CD4-positive, alpha-beta T cell treated with Interferon gamma for 1 hour (primary cell): ENCODE measurements around the gene CNR1.

Experiments
- DNase-seq: peaks from one replicate; pipeline ENCODE4 v3.0.0-alpha.2; 2020

The CNR1 gene

GRCh38 chr6:88143421-88144157, 22.6 kb downstream of the CNR1 start:
- no peak for DNase-seq

- DNase-seq = no peak
Observed at GRCh38 chr6:88142297-88142668, 23.9 kb downstream of the CNR1 start.

- peak; percentile 63 for DNase-seq
Observed at GRCh38 chr6:88141561-88142296, 24.4 kb downstream of the CNR1 start.

GRCh38 chr6:88137915-88138314, 28.2 kb downstream of the CNR1 start:
- DNase-seq = no peak

GRCh38 chr6:88135578-88136114, 30.5 kb downstream of the CNR1 start:
- no peak for DNase-seq

DNA sequence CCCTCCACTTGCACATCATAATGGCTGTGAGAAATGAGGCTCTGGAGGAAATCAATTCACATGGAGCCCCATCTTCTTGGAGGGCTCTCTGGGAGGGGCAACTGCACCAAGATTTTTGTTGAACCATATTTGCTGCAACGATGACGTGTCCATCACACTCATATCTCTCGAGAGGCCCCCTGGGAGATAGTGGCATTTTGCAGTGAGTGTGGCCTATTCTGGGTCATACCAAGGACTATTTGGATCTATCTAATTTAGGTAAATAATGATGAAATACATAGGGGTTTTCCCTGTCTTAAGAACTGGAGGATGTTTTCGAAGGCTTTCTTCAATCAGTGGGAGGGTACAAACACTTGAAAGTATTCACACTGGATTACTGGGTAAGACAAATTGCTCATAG, 31.6 kb downstream of the CNR1 start:
- DNase-seq = no peak

GRCh38 chr6:88133718-88134117, 32.4 kb downstream of the CNR1 start:
- DNase-seq = no peak

GRCh38 chr6:88124925-88125557, 41.1 kb downstream of the CNR1 start:
- DNase-seq = no peak

DNA sequence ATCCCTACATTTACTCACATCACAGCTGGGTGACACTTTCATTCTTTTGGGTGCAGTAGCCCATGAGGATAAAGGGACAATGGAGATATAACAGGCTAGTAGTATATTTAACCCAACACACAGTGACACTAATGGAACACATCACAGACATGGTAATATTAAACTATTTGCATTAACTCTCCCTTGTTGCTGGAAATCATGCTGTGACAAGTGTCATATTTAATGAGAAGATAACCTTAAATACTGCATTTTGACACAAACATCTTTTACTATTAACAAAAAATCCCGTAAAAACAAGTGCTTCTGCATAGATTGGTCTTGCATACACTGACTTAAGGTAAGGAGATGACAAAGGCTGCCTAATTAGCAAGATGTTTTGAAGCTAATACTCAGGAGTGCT, 45.5 kb downstream of the CNR1 start:
- DNase-seq = no peak

DNA sequence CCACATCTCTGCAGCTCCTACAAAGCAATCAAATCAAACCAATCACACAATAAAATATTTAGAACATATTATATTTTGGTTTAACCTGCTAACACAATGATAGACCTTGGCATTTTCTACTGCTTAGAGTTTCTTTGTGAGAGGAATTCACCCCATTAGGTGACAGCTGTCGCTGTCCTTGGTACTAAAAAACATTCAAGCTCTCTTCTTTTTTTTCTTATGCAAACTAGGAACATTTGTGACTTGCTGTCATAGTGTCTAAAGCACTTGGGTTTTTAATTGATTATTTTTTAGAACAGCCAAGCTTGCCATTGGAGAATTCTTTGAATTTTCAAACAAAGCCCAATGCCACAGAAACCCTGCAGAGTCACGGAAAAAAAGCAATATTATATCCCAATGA, 46.4 kb downstream of the CNR1 start:
- no peak for DNase-seq

DNA sequence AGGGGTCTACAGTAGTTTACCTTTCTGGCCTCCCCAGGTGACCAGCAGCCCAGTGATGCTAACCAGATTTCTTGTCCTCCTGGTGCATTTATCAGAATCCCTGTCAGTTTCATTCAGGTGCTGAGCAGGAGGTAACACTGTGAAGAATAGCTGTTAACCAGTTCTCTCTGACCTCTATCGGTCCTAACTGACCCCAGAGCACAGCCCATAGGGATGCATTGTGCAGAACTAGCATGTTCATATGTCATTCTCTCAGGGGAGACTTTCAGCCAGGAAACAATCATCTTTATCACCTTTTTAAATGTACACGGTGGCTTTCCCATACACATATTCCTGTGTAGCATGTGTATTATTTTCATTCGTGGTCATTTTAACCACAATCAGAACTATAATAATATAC, 49.9 kb downstream of the CNR1 start:
- DNase-seq = no peak

DNA sequence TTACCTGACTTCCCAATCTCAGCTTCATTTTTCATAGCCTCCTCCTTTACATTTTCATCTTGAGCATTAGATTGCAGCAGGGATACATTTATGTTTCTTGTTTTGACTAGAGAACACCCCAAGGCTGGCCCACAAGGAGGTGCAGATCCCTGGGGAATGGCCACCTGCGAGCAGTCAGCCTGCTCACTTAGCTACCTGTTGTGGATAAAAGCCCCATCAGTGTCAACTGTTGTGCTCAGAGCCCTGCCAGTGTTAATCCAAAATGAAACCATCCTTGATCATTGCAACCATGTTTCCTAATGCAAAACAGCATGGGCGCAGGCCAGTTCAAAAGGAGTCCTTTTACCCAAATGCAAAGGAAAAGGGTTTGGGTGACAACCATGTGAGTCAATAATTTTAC, 50.8 kb downstream of the CNR1 start:
- no peak for DNase-seq

DNA sequence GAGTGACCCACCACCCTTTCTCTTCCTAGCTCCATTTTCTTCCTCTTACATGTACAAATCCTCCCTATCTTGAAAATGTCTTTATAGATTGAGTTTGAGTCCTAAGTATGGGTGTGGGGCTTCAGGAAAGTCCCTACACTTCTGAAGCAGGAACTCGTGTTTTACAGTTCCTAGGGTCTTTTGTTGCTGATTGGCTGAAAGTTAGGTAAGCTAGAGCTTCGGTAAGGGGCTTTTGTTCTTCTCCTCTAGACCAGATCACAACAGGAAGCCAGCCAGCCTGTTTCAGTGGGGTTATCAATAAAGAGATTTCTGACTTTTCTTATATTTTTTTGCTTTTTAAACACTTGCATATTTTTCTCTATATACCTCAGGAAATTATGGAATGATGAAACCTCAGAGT, 51.3 kb downstream of the CNR1 start:
- DNase-seq = no peak

DNA sequence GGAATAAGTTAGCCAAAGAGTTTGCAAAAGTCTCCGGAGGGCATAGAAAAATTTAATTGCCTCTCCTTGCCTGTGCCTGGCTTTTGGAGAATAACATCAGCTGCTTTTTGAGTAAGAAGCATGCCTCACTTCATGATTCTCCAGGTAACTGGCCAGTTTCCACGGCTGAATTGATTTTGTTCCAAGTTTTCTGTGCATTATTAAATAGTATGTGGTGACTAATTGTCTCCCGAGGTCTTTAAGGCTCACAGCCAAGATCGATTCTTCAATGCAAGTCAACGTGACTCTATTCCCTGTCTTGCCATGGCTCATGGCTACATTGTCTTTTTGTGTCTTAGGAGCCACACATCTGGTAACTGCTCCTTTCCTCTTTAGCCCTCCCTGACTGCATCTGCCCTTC, 54.2 kb downstream of the CNR1 start:
- DNase-seq = no peak

DNA sequence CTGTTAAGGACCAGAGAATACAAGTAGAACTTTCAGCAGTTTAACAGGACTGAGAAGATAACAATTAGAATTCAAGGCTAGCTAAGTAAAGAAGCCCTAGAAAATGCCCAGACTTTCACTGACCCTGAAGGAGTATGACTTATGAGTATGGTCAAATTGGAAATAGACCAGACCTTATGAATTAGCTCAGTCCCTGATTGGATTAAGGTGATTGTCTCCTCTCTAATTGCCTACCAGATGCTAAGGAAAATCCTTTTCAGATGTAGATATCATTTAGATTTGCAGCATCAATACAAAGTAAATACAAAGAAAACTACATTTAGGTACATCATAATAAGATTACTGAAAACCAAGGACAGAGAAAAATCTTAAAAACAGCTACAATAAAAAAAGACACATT, 58.9 kb downstream of the CNR1 start:
- DNase-seq = no peak

- DNase-seq = no peak
Observed at GRCh38 chr6:88105741-88106340, 60.3 kb downstream of the CNR1 start.
